Liver (tissue), 9 donors: ENCODE measurements around the gene MFSD11. TPM values are rescaled to one million over a fixed set of nuclear protein-coding genes. Genes with fewer than 3 reads are reported as not detected.

Experiments
- DNase-seq: peaks from one replicate; pipeline ENCODE4 v3.0.0-alpha.2; 2017; ENCODE audit warnings: low spot score
- H3K27ac ChIP-seq, 2 donors: one replicate each; pipeline ENCODE4 v1.7.0; 2013; ENCODE audit warnings: inconsistent platforms in 2 of 2, low read length in 2 of 2, control low read depth in 1 of 2, low read depth in 1 of 2, mild to moderate bottlenecking in 1 of 2
- H3K27me3 ChIP-seq, 4 donors: one replicate each; pipeline versions ENCODE4 v1.6.1 to v1.7.0; 2013; ENCODE audit warnings: low read length in 3 of 4, inconsistent platforms in 1 of 4, mild to moderate bottlenecking in 1 of 4, moderate library complexity in 1 of 4; ENCODE audit not compliant: control insufficient read depth in 4 of 4, insufficient read depth in 4 of 4
- H3K36me3 ChIP-seq, 4 donors: one replicate each; pipeline versions ENCODE4 v1.6.1 to v1.7.0; 2013; ENCODE audit warnings: low read length in 3 of 4, mild to moderate bottlenecking in 3 of 4, low read depth in 1 of 4, moderate library complexity in 1 of 4; ENCODE audit not compliant: control insufficient read depth in 4 of 4, insufficient read depth in 3 of 4
- H3K4me1 ChIP-seq, 4 donors: one replicate each; pipeline versions ENCODE4 v1.6.1 to v1.7.0; 2013; ENCODE audit warnings: low read length in 3 of 4, mild to moderate bottlenecking in 3 of 4, moderate library complexity in 1 of 4; ENCODE audit not compliant: control insufficient read depth in 4 of 4, insufficient read depth in 4 of 4
- H3K4me3 ChIP-seq, 3 donors: one replicate each; pipeline versions ENCODE4 v1.6.1 to v1.7.0; 2013; ENCODE audit warnings: low read length in 3 of 3, control low read depth in 1 of 3, low read depth in 1 of 3, mild to moderate bottlenecking in 1 of 3
- H3K9ac ChIP-seq, 2 donors: one replicate each; pipeline ENCODE4 v1.7.0; 2013; ENCODE audit warnings: low read length in 2 of 2, mild to moderate bottlenecking in 2 of 2, moderate library complexity in 2 of 2, control low read depth in 1 of 2, low read depth in 1 of 2
- H3K9me3 ChIP-seq, 4 donors: one replicate each; pipeline versions ENCODE4 v1.6.1 to v1.7.0; 2013; ENCODE audit warnings: low read length in 3 of 4; ENCODE audit not compliant: control insufficient read depth in 4 of 4
- ATF3 ChIP-seq: IDR thresholded peaks from 2 replicates; pipeline ENCODE4 v1.6.1; 2016; ENCODE audit warnings: antibody characterized with exemption
- CTCF ChIP-seq: fragments of 150-350 bp; IDR thresholded peaks from 2 replicates; pipeline ENCODE4 v1.5.1; 2017; ENCODE audit warnings: improper control_type of control experiment, low read depth, low read length; ENCODE audit not compliant: missing input control
- EGR1 ChIP-seq, 2 donors: IDR thresholded peaks; 2 replicates each; pipeline ENCODE4 v1.6.1; 2016 to 2018; ENCODE audit warnings: antibody characterized with exemption in 2 of 2, low read depth in 2 of 2
- FOXA1 ChIP-seq: IDR thresholded peaks from 2 replicates; pipeline ENCODE4 v1.6.1; 2016; ENCODE audit warnings: antibody characterized with exemption
- FOXA2 ChIP-seq: IDR thresholded peaks from 2 replicates; pipeline ENCODE4 v1.6.1; 2016; ENCODE audit warnings: antibody characterized with exemption
- GABPA ChIP-seq, 2 donors: IDR thresholded peaks in 1 of 2; conservative IDR thresholded peaks in 1 of 2; 2 replicates each; pipeline ENCODE4 v1.6.1; 2016; ENCODE audit warnings: antibody characterized with exemption in 2 of 2, mild to moderate bottlenecking in 1 of 2, moderate library complexity in 1 of 2
- HNF4A ChIP-seq, 2 donors: conservative IDR thresholded peaks; 2 replicates each; pipeline ENCODE4 v1.6.1; 2016; ENCODE audit warnings: antibody characterized with exemption in 2 of 2, mild to moderate bottlenecking in 2 of 2
- HNF4G ChIP-seq: IDR thresholded peaks from 2 replicates; pipeline ENCODE4 v1.6.1; 2016; ENCODE audit warnings: antibody characterized with exemption
- JUND ChIP-seq, 2 donors: IDR thresholded peaks; 2 replicates each; pipeline ENCODE4 v1.6.1; 2016; ENCODE audit warnings: antibody characterized with exemption in 2 of 2
- MAX ChIP-seq: IDR thresholded peaks from 2 replicates; pipeline ENCODE4 v1.6.1; 2016; ENCODE audit warnings: antibody characterized with exemption
- NR2F2 ChIP-seq: IDR thresholded peaks from 2 replicates; pipeline ENCODE4 v1.6.1; 2016; ENCODE audit warnings: antibody characterized with exemption
- RAD21 ChIP-seq, 2 donors: IDR thresholded peaks; 2 replicates each; pipeline ENCODE4 v1.6.1; 2016; ENCODE audit warnings: antibody characterized with exemption in 2 of 2, mild to moderate bottlenecking in 2 of 2
- RXRA ChIP-seq, 2 donors: IDR thresholded peaks; 2 replicates each; pipeline ENCODE4 v1.6.1; 2017 to 2018; ENCODE audit warnings: antibody characterized with exemption in 2 of 2, mild to moderate bottlenecking in 1 of 2
- SP1 ChIP-seq: IDR thresholded peaks from 2 replicates; pipeline ENCODE4 v1.6.1; 2018; ENCODE audit warnings: antibody characterized with exemption, mild to moderate bottlenecking
- TAF1 ChIP-seq: conservative IDR thresholded peaks from 2 replicates; pipeline ENCODE4 v1.6.1; 2016; ENCODE audit warnings: antibody characterized with exemption, mild to moderate bottlenecking
- YY1 ChIP-seq: IDR thresholded peaks from 2 replicates; pipeline ENCODE4 v1.6.1; 2016; ENCODE audit warnings: antibody characterized with exemption, mild to moderate bottlenecking
- ZBTB33 ChIP-seq: IDR thresholded peaks from 2 replicates; pipeline ENCODE4 v1.6.1; 2016; ENCODE audit warnings: antibody characterized with exemption
- WGBS: extraction: QIAGEN DNeasy Blood & Tissue Kit; methylation state at CpG from one replicate; pipeline ENCODE4 v1.1.7; 2013; 5-methylcytosine and 5-hydroxymethylcytosine counted together
- polyA plus RNA-seq, 2 donors: library from polyadenylated mRNA; stranded (reverse) in 1 of 2; unstranded in 1 of 2; fragments of 200-250 nt in 1 of 2; fragments of >200 nt in 1 of 2; fragmentation: Nextera tagmentation in 1 of 2; extraction: Ambion mirVana in 1 of 2; gene quantifications; one replicate each; pipeline versions ENCODE4 v1.2.1 to v1.2.3, GENCODE V29; 2013 to 2015
- total RNA-seq, 2 donors: library from RNA; depleted of rRNA; stranded (reverse); fragments of >200 nt; gene quantifications; one replicate each; pipeline ENCODE4 v1.2.3, GENCODE V29; 2014
- donor health status: healthy.
- donor health status: healthy.
- donor health status: healthy.
- donor health status: healthy.
- donor health status: healthy.

The MFSD11 gene
- total and polyA plus RNA-seq, 4 donors = 8.6 to 26.9 (median 17.5) TPM

GRCh38 chr17:76713765-76714164 lies 24.2 kb upstream of the MFSD11 start:
- TF ChIP-seq RAD21 (IDR thresholded peaks at IDR 0.05) = no peak
- no peak for TF ChIP-seq NR2F2
- TF ChIP-seq EGR1 (IDR thresholded peaks at IDR 0.05; ENCODE audit: low read depth in 2 of 2) = no peak
- TF ChIP-seq YY1 = no peak
- no peak for TF ChIP-seq MAX
- TF ChIP-seq FOXA1 = no peak
- TF ChIP-seq JUND (IDR thresholded peaks at IDR 0.05) = no peak
- no peak for TF ChIP-seq FOXA2
- TF ChIP-seq GABPA (IDR thresholded peaks at IDR 0.05 in 1 of 2, conservative IDR thresholded peaks at IDR 0.05 in 1 of 2) = no peak
- TF ChIP-seq SP1 = no peak
- Histone ChIP-seq H3K9ac (no peak overlapping the region), H3K4me1 (peaks cover 0 to 16% (median 10%) of the 10 kb centered on the region in 4 donors), H3K36me3 (peaks cover 6 to 33% (median 28%) of the 10 kb centered on the region in 4 donors), H3K27me3 (no peaks in the 10 kb centered on the region), H3K4me3 (no peak overlapping the region), H3K9me3 (no peaks in the 10 kb centered on the region), H3K27ac (no peak overlapping the region)
- 96% methylated on average over 7 of the region's 7 CpGs for WGBS
- no peak for DNase-seq

- Histone ChIP-seq H3K27ac (no peak overlapping the region), H3K27me3 (no peaks in the 10 kb centered on the region), H3K9me3 (no peaks in the 10 kb centered on the region), H3K4me3 (no peak overlapping the region), H3K9ac (no peak overlapping the region), H3K4me1 (peaks cover 0 to 16% (median 10%) of the 10 kb centered on the region in 4 donors), H3K36me3 (peaks cover 7 to 39% (median 33%) of the 10 kb centered on the region in 4 donors)
- no peak for DNase-seq
- WGBS = 86% methylated on average over 5 of the region's 5 CpGs
- TF ChIP-seq GABPA (IDR thresholded peaks at IDR 0.05 in 1 of 2, conservative IDR thresholded peaks at IDR 0.05 in 1 of 2) (no peak), JUND (IDR thresholded peaks at IDR 0.05) (no peak), EGR1 (IDR thresholded peaks at IDR 0.05; ENCODE audit: low read depth in 2 of 2) (no peak), FOXA2 (no peak), RAD21 (IDR thresholded peaks at IDR 0.05) (no peak), NR2F2 (no peak), TAF1 (no peak), RXRA (IDR thresholded peaks at IDR 0.05) (no peak), SP1 (no peak), ZBTB33 (no peak), FOXA1 (no peak), HNF4A (conservative IDR thresholded peaks at IDR 0.05) (no peak), MAX (no peak), HNF4G (no peak), ATF3 (no peak), YY1 (no peak)
These were observed 23.6 kb upstream of the MFSD11 start for GRCh38 chr17:76714336-76714735.

GRCh38 chr17:76714822-76715495 lies 23.0 kb upstream of the MFSD11 start:
- H3K27ac ChIP-seq = peak overlapping the region; percentile 22 to 58
- WGBS = 26% methylated on average over 4 of the region's 4 CpGs
- TF ChIP-seq FOXA2 (no peak), CTCF (peak; percentile 60), ATF3 (no peak), RAD21 (IDR thresholded peaks at IDR 0.05) (peak; percentile 81 to 83)
- H3K4me3 ChIP-seq = no peak overlapping the region
- peaks cover 9 to 45% (median 37%) of the 10 kb centered on the region in 4 donors for H3K36me3 ChIP-seq
- peak; percentile 89 for DNase-seq
- no peaks in the 10 kb centered on the region for H3K9me3 ChIP-seq
- H3K27me3 ChIP-seq = no peaks in the 10 kb centered on the region
- H3K9ac ChIP-seq = no peak overlapping the region
- H3K4me1 ChIP-seq = peaks cover 0 to 16% (median 9%) of the 10 kb centered on the region in 4 donors
